Neuronal stem cell (in vitro differentiated cells): ENCODE measurements around the gene GABRQ.
"Not testable (repeated sequence)": the region's sequence is repeated elsewhere in the genome, so short reads cannot be mapped to it uniquely, and the experiment has no call there.

ENCODE experiments used
- DNase-seq: peaks from one replicate; pipeline ENCODE4 v3.0.0-alpha.2; 2013; ENCODE audit warnings: low spot score
- H2AFZ ChIP-seq: one replicate; pipeline ENCODE4 v1.6.1; 2013; ENCODE audit warnings: mild to moderate bottlenecking, low read length, inconsistent platforms
- H2AK5ac ChIP-seq: 2 replicates; pipeline ENCODE4 v1.6.1; 2013; ENCODE audit warnings: low read depth, mild to moderate bottlenecking, inconsistent platforms, low read length, moderate library complexity, mixed read lengths
- H2BK120ac ChIP-seq: 2 replicates; pipeline ENCODE4 v1.6.1; 2013; ENCODE audit warnings: low read depth, mild to moderate bottlenecking, inconsistent platforms, low read length, moderate library complexity, mixed read lengths
- H2BK12ac ChIP-seq: one replicate; pipeline ENCODE4 v1.6.1; 2013; ENCODE audit warnings: low read length, inconsistent platforms
- H2BK15ac ChIP-seq: 2 replicates; pipeline ENCODE4 v1.6.1; 2013; ENCODE audit warnings: mild to moderate bottlenecking, low read length, inconsistent platforms, mixed read lengths
- H2BK5ac ChIP-seq: one replicate; pipeline ENCODE4 v1.6.1; 2013; ENCODE audit warnings: inconsistent platforms, mild to moderate bottlenecking, low read length, moderate library complexity
- H3K14ac ChIP-seq: one replicate; pipeline ENCODE4 v1.6.1; 2013; ENCODE audit warnings: low read length, inconsistent platforms
- H3K18ac ChIP-seq: 2 replicates; pipeline ENCODE4 v1.6.1; 2013; ENCODE audit warnings: low read length, inconsistent platforms
- H3K23ac ChIP-seq: 2 replicates; pipeline ENCODE4 v1.6.1; 2013; ENCODE audit warnings: low read depth, mild to moderate bottlenecking, mixed read lengths, low read length, inconsistent platforms; ENCODE audit not compliant: poor library complexity
- H3K27ac ChIP-seq: replicated peaks from 3 replicates; pipeline ENCODE4 v1.5.1; 2013; ENCODE audit warnings: low read length, inconsistent platforms
- H3K27me3 ChIP-seq, 3 experiments: 2 replicates each; pipeline ENCODE4 v1.6.1; 2013; ENCODE audit warnings: low read length in 3 of 3, mild to moderate bottlenecking in 2 of 3, inconsistent platforms in 1 of 3, low read depth in 1 of 3, mixed read lengths in 1 of 3, moderate library complexity in 1 of 3; ENCODE audit not compliant: control insufficient read depth in 3 of 3, insufficient read depth in 3 of 3
- H3K36me3 ChIP-seq, 2 donors: replicated peaks in 1 of 2; 2 replicates each; pipeline ENCODE4 v1.6.1; 2013; ENCODE audit warnings: low read length in 2 of 2; ENCODE audit not compliant: control insufficient read depth in 2 of 2, insufficient read depth in 2 of 2
- H3K4ac ChIP-seq: 2 replicates; pipeline ENCODE4 v1.6.1; 2013; ENCODE audit warnings: inconsistent platforms, mild to moderate bottlenecking, low read length, moderate library complexity
- H3K4me1 ChIP-seq, 2 donors: 1 replicate in 1 of 2; 2 replicates in 1 of 2; pipeline ENCODE4 v1.6.1; 2013; ENCODE audit warnings: low read length in 2 of 2, low read depth in 1 of 2; ENCODE audit not compliant: control insufficient read depth in 2 of 2, insufficient read depth in 1 of 2
- H3K4me2 ChIP-seq: one replicate; pipeline ENCODE4 v1.6.1; 2013; ENCODE audit warnings: mild to moderate bottlenecking, low read length, inconsistent platforms; ENCODE audit not compliant: insufficient read depth, poor library complexity, severe bottlenecking
- H3K4me3 ChIP-seq, 2 donors: 2 replicates each; pipeline ENCODE4 v1.5.1; 2013; ENCODE audit warnings: low read length in 2 of 2, mild to moderate bottlenecking in 2 of 2, inconsistent platforms in 1 of 2, moderate library complexity in 1 of 2
- H3K79me1 ChIP-seq: one replicate; pipeline ENCODE4 v1.6.1; 2013; ENCODE audit warnings: low read depth, mild to moderate bottlenecking, inconsistent platforms, low read length, moderate library complexity
- H3K9ac ChIP-seq: one replicate; pipeline ENCODE4 v1.6.1; 2013; ENCODE audit warnings: mild to moderate bottlenecking, low read depth, low read length, inconsistent platforms; ENCODE audit not compliant: poor library complexity
- H3K9me3 ChIP-seq, 2 donors: replicated peaks in 1 of 2; 2 replicates each; pipeline versions ENCODE3 to v1.6.1; 2013; ENCODE audit warnings: low read length in 2 of 2, mild to moderate bottlenecking in 2 of 2, inconsistent platforms in 1 of 2, low read depth in 1 of 2, mixed read lengths in 1 of 2, moderate library complexity in 1 of 2; ENCODE audit not compliant: control insufficient read depth in 2 of 2, insufficient read depth in 1 of 2
- H4K8ac ChIP-seq: one replicate; pipeline ENCODE4 v1.6.1; 2013; ENCODE audit warnings: low read depth, mild to moderate bottlenecking, inconsistent platforms, low read length, moderate library complexity
- H4K91ac ChIP-seq: one replicate; pipeline ENCODE4 v1.6.1; 2013; ENCODE audit warnings: low read length, low read depth, mild to moderate bottlenecking, inconsistent platforms; ENCODE audit not compliant: poor library complexity
- WGBS, 2 donors: extraction: QIAGEN DNeasy Blood & Tissue Kit; methylation state at CpG; one replicate each; pipeline ENCODE4 v1.1.7; 2013; ENCODE audit warnings: missing lambda C conversion rate in 2 of 2, mixed read lengths in 1 of 2; ENCODE audit not compliant: insufficient read length in 2 of 2, insufficient replicate concordance in 1 of 2; ENCODE audit errors: extremely low coverage in 2 of 2; 5-methylcytosine and 5-hydroxymethylcytosine counted together

The GABRQ gene

GRCh38 chrX:152706500-152706899, 68.8 kb downstream of the GABRQ start:
- not testable (repeated sequence) for H2BK120ac ChIP-seq, H3K4me2 ChIP-seq, H2BK12ac ChIP-seq, H2BK5ac ChIP-seq, H3K9me3 ChIP-seq, H3K23ac ChIP-seq, H2BK15ac ChIP-seq, H2AFZ ChIP-seq, H3K27me3 ChIP-seq, H3K4me1 ChIP-seq, H3K4ac ChIP-seq, H3K36me3 ChIP-seq, H3K4me3 ChIP-seq, H3K18ac ChIP-seq, H3K79me1 ChIP-seq, H3K27ac ChIP-seq, H3K9ac ChIP-seq, H2AK5ac ChIP-seq, DNase-seq, H4K8ac ChIP-seq, H3K14ac ChIP-seq, H4K91ac ChIP-seq
- WGBS, 2 donors, result no CpG with 5 or more reads among the region's 7 CpGs
